ENCODE measurements around the gene LRRC51. TPM values are rescaled to one million over a fixed set of nuclear protein-coding genes. Genes with fewer than 3 reads are reported as not detected.

The LRRC51 gene
- total and polyA plus RNA-seq, 2 of the 4 experiments (the other 2 are of a cell fraction) = 5.3 to 5.6 TPM

GRCh38 chr11:72091292-72091691, 10.6 kb downstream of the LRRC51 start:
- no peaks in the 10 kb centered on the region for H4K20me1 ChIP-seq (ENCODE audit: insufficient read depth, low read length)
- H4K91ac ChIP-seq (ENCODE audit: insufficient read depth, low read depth, low read length) = no peak overlapping the region
- peak; percentile 91 for TF ChIP-seq CTCF (conservative IDR thresholded peaks at IDR 0.05; ENCODE audit: low read depth, low read length)
- TF ChIP-seq NFE2L2 (IDR thresholded peaks at IDR 0.05; ENCODE audit: low read depth, low read length) = no peak
- no peak for TF ChIP-seq CEBPB (IDR thresholded peaks at IDR 0.05; ENCODE audit: low read depth, low read length)
- TF ChIP-seq RCOR1 (IDR thresholded peaks at IDR 0.05; ENCODE audit: insufficient replicate concordance, low read length) = no peak
- TF ChIP-seq CHD1 (IDR thresholded peaks at IDR 0.05; ENCODE audit: low read depth, low read length) = no peak
- no peak for TF ChIP-seq FOS (IDR thresholded peaks at IDR 0.05; ENCODE audit: low read depth, low read length)
- no peak for TF ChIP-seq MAFK (IDR thresholded peaks at IDR 0.05; ENCODE audit: low read depth, low read length)
- TF ChIP-seq MXI1 (IDR thresholded peaks at IDR 0.05; ENCODE audit: borderline replicate concordance, low read depth, low read length) = no peak
- TF ChIP-seq RFX5 (IDR thresholded peaks at IDR 0.05; ENCODE audit: low read depth, low read length) = no peak
- no peak for TF ChIP-seq BHLHE40 (IDR thresholded peaks at IDR 0.05; ENCODE audit: low read depth, low read length)
- no peak for TF ChIP-seq POLR2A (IDR thresholded peaks at IDR 0.05; ENCODE audit: low read depth, low read length)
- TF ChIP-seq RAD21 (IDR thresholded peaks at IDR 0.05; ENCODE audit: low read length) = peak; percentile 79
- no peak for TF ChIP-seq USF2 (IDR thresholded peaks at IDR 0.05; ENCODE audit: low read depth, low read length)
- TF ChIP-seq ELK1 (IDR thresholded peaks at IDR 0.05; ENCODE audit: borderline replicate concordance, low read depth, low read length) = no peak
- peak; percentile 96 for TF ChIP-seq SMC3 (IDR thresholded peaks at IDR 0.05; ENCODE audit: low read depth, low read length)
- 0 out of 2 replicates have a peak, but pooled peaks have one; percentile 30 for TF ChIP-seq MAZ (IDR thresholded peaks at IDR 0.05; ENCODE audit: borderline replicate concordance, low read depth, low read length)
- no peak overlapping the region for H2BK120ac ChIP-seq (ENCODE audit: low read depth, low read length)
- H2BK15ac ChIP-seq (ENCODE audit: low read depth, low read length) = no peak overlapping the region
- no peak overlapping the region for H3K27ac ChIP-seq (ENCODE audit: insufficient read depth, low read length)
- no peaks in the 10 kb centered on the region; the same call in 1 of the 2 replicates for H3K9me1 ChIP-seq (ENCODE audit: insufficient read depth, low read length)
- dilution Hi-C loops (cut with HindIII; ENCODE audit: low sequenced_read_pairs, unreplicated experiment) (no loop called here), intact Hi-C loops (cut with micrococcal nuclease) (loop anchor here (1.0 kb wide), 2 partner anchors 66 to 340 kb away; no protein-coding TSS in a partner anchor), in situ Hi-C loops (cut with MboI; ENCODE audit: low sequenced_read_pairs) (loop anchor here (10.0 kb wide), 1 partner anchor 66 kb away; no protein-coding TSS in a partner anchor)
- ChIA-PET POLR2A (ENCODE audit: unreplicated experiment) (interaction anchor here (0.5 kb wide), 1 partner anchor 51 kb away, joined by 4 read pairs; no protein-coding TSS in a partner anchor), CTCF (interaction anchor here (0.5 to 2.2 kb wide), 20 partner anchors 9 to 340 kb away, joined by 3 to 37 read pairs (median 3); no protein-coding TSS in a partner anchor)
- no peak overlapping the region for H4K5ac ChIP-seq (ENCODE audit: low read depth, low read length)
- H2AFZ ChIP-seq (replicated peaks; ENCODE audit: low read length, poor library complexity) = no peak overlapping the region
- H3K27me3 ChIP-seq (ENCODE audit: control insufficient read depth, insufficient read depth, low read length) = no peaks in the 10 kb centered on the region
- no peak overlapping the region for H3K18ac ChIP-seq (ENCODE audit: low read depth, low read length)
- H2BK20ac ChIP-seq (ENCODE audit: low read depth, low read length) = no peak overlapping the region
- no peak overlapping the region for H3K9ac ChIP-seq (ENCODE audit: low read depth, low read length)
- H3K4ac ChIP-seq (ENCODE audit: low read depth, low read length) = no peak overlapping the region
- peak overlapping the region; percentile 4 for H2AK9ac ChIP-seq (replicated peaks; ENCODE audit: low read depth, low read length, poor library complexity)
- H3K36me3 ChIP-seq (ENCODE audit: control insufficient read depth, insufficient read depth, low read length) = peaks cover 21% of the 10 kb centered on the region
- H3K79me1 ChIP-seq (ENCODE audit: low read depth in 1 of 2, low read length in 2 of 2) = peaks cover 11 to 23% of the 10 kb centered on the region in 2 experiments; a peak in 3 of 4 replicates
- H2BK5ac ChIP-seq (ENCODE audit: low read depth, low read length, poor library complexity, severe bottlenecking) = no peak overlapping the region
- 0 out of 4 replicates have a peak overlapping the region, but pooled peaks of 1 of the 2 experiments have one; percentile 31 for H4K8ac ChIP-seq (ENCODE audit: low read depth in 2 of 2, low read length in 2 of 2)
- no peak overlapping the region for H3K4me3 ChIP-seq (ENCODE audit: insufficient read depth, low read depth, low read length)
- no peak overlapping the region for H3K23ac ChIP-seq (ENCODE audit: low read depth, low read length)
- H3K4me1 ChIP-seq (ENCODE audit: control insufficient read depth, insufficient read depth, low read length) = no peaks in the 10 kb centered on the region
- no CpG with 5 or more reads among the region's 4 CpGs for WGBS, 2 experiments (ENCODE audit: extremely low coverage in 2 of 2, insufficient read length in 1 of 2)
- DNase-seq (peak; percentile 54), ATAC-seq (ENCODE audit: low read depth) (peak; percentile 95)
- no peak overlapping the region for H2AK5ac ChIP-seq (ENCODE audit: low read depth, low read length)
- BruUV-seq (replicated peaks) = no TSS peak
- H3K56ac ChIP-seq (ENCODE audit: extremely low read depth, insufficient read depth, low read length) = no peak overlapping the region
- H3K4me2 ChIP-seq (ENCODE audit: low read depth, low read length) = no peak overlapping the region
- H3K14ac ChIP-seq (replicated peaks; ENCODE audit: low read depth, low read length) = no peak overlapping the region
- no peaks in the 10 kb centered on the region for H3K9me3 ChIP-seq (ENCODE audit: control insufficient read depth, insufficient read depth, low read length)
